Measurements from ENCODE around the gene NT5M.
"Not testable (repeated sequence)": the region's sequence is repeated elsewhere in the genome, so short reads cannot be mapped to it uniquely, and the experiment has no call there.

Gene NT5M

DNA sequence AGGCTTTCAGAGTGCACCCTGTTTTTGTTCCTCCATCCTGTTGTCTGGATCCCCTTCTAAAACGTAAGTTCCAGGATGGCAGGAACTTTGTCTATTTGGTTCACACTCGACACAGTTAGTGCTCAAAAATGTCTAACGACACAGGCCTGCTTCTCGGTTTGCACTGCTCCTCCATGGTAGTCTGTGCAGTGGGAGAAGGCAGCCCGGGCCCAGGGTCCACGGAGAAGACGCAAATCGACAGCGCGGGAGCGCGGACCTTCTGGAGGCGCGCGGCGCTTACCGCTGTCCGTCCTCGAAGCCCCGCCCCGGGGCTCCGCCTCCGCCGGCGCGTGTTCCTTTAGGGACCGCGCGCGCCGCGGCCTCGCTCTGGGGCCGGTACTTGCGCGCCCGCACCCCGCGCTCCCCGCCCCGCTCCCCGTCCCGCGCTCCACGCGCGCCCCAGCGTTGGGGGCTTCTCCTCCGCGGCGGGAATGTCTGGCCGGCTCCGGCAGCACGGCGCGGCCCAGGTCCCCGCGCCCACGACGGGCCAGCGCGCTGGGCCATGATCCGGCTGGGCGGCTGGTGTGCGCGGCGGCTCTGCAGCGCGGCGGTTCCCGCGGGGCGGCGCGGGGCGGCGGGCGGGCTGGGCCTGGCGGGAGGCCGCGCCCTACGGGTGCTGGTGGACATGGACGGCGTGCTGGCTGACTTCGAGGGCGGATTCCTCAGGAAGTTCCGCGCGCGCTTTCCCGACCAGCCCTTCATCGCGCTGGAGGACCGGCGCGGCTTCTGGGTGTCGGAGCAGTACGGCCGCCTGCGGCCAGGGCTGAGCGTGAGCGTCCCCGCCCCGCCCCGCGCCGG lies at the start of gene NT5M:
NT5M (plus strand) TSS at position 364 of the 837 bp plus-strand sequence; CDS start at position 542, 178 bp downstream.
- DNase-seq (ENCODE audit: low read depth in 2 of 2) = peak; percentile 49 to 75

DNA sequence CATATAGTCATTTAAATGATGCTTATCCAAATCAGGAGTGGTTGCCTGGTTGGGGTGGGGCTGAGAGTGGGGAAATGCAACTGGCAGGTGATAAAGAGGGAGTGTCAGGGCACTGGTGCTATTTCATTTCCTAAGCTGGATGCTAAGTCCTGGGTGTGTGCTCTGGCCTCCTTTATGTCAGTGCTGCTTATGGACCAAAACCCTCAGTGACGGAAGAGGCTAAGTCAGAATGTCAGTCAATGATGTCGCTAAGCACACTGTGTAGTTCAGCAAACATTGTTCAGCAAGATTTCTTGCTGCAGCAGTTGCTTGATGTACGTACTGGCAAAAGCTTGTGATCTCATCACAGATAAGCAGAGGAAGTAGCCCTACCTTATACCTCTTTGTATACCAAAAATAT lies 49.8 kb upstream of the NT5M start:
- DNase-seq (ENCODE audit: low read depth in 2 of 2) = no peak

DNA sequence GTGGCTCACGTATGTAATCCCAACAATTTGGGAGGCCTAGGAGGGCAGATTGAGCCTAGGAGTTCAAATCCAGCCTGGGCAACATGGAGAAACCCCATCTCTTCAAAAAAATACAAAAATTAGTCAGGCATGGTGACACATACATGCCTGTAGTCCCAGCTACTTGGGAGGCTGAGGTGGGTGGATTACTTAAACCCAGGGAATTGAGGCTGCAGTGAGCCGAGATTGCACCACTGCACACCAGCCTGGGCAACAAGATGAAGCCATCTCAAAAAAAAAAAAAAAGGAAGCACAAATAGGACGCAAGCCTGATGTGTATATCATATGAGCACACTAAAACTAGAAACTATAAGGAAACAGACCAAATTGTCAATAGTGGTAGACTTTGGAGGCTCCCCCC lies 49.1 kb upstream of the NT5M start:
- DNase-seq (ENCODE audit: low read depth in 2 of 2) = no peak

DNA sequence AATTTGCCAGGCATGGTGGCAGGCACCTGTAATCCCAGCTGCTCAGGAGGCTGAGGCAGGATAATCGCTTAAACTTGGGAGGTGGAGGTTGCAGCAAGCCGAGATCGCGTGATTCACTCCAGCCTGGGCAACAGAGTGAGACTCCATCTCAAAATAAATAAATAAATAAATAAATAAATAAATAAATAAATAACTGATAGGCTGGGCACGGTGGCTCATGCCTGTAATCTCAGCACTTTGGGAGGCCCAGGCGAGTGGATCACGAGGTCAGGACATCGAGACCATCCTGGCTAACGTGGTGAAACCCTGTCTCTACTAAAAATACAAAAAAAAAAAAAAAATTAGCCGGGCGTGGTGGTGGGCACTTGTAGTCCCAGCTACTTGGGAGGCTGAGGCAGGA lies 47.5 kb upstream of the NT5M start:
- DNase-seq (ENCODE audit: low read depth in 2 of 2) = not testable (repeated sequence)

DNA sequence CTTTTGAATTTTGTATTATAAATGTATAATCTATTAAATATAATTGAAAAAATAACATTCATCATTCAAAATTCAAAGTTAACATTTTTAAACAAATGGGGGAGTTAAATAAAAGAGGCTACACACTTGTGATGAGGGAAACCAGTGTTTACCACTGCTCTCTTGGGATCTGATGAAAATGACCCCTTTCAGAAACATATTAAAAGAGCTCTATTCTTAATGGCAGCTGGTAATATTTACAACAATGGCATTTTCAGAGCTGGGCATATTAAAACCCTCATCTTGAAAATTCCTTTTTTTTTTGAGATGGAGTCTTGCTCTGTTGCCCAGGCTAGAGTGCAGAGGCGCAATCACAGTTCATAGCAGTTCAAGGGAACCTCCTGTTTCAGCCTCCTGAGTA lies 46.9 kb upstream of the NT5M start:
- DNase-seq (ENCODE audit: low read depth in 2 of 2) = no peak

DNA sequence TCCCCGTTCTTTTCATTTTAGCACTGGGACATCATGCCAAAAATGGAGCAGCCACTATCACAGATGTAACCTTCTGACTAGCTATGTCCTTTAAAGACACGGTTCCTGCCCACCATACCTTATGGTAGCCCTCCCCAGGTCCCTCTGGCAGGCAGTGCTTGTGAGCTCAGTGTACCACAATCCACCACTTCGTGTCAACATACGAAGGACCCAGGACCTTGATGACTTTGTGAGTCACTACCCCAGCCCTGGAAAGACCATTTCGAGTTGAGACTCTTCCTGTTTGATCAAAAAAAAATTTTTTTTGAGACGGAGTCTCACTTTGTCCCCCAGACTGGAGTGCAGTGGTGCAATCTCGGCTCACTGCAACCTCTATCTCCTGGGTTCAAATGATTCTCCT lies 45.2 kb upstream of the NT5M start:
- no peak for DNase-seq (ENCODE audit: low read depth in 2 of 2)

DNA sequence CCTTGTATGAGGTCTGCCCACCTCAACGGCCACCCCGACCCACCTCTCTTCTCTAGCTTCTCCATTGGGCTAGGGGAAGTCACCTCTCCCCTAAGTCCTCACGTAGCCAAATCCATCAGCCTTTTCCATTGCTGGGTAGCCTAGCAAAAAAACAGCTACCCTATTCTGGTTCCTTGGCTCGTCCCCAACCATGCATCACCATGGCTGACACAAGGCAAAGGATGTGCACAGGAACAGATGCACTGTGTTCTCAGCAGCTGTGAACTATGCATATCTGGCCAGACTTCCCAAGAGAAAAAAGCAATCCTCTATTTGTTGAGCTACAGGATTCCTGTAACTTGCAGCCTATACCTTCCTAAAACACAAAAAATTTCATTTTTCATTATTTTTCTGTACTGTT lies 44.2 kb upstream of the NT5M start:
- DNase-seq (ENCODE audit: low read depth in 2 of 2) = no peak

DNA sequence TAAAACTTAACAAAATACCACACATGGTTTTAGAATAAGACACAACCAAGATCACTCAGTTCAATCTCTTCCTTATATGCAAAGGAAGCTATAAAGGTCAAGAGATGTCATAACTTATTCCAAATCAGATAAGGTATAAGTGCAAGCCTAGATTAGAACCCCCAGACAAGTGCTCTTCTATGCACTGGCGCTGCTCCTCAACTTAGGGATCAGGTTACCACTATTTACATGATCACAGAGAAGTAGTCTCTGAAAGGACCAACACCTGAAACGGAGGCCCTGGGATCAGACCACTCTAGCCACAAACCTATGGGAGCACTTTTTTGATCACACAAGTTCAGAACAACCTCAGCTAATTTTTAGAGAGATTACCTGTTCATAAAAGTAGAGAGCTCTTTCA lies 38.7 kb upstream of the NT5M start:
- DNase-seq (ENCODE audit: low read depth in 2 of 2) = no peak

DNA sequence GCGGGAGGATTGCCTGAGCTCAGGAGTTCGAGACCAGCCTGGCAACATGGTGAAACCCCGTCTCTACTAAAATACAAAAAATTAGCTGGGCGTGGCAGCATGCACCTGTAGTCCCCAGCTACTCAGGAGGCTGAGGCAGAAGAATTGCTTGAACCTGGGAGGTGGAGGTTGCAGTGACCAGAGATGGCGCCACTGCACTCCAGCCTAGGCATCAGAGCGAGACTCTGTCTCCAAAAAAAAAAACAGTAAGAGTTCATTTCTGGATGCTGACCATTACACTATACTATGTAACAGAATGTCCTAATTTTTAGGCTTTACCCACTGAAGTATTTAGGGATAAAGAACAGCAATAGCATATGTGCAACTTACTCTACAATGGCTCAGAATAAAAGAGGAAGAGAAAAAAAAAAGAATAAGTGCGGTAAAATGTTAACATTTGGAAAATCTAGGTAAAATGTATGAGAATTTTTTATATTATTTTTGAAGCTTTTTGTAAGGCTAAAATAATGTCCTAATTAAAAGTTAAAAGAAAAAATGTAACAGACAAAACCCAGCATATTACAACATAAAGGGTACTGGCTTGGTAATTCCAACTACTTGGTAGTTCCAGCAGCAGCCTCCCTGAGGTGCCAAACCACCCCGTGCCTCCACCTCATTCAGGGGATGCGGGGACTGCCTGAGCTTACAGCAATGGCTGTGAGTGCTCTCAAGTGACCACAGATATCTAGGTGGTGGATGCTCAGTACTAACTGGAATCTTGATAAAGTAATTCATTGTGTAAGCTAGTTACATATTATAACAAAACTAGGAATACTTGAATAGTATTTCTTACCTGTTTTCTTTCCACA lies 33.0 kb upstream of the NT5M start:
- no peak for DNase-seq (ENCODE audit: low read depth in 2 of 2)

DNA sequence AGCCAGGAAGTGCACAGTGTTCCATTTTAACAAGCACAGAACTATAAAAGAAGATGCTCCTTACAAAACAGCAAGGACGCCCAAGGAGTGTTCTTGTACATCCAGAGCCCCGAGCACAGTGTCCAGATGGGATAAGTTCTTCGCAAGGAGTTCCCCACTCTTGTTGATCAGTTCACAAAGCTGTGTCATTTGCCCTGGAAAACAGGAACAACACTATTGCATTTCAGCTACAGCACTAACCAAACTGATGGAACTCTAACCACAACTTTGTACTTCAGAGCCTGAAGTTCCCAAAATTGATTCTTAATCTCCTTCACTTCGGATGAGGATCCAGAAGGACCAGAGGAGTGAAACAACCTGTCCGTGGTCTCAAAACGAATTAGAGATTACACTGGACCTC lies 27.2 kb upstream of the NT5M start:
- no peak for DNase-seq (ENCODE audit: low read depth in 2 of 2)

DNA sequence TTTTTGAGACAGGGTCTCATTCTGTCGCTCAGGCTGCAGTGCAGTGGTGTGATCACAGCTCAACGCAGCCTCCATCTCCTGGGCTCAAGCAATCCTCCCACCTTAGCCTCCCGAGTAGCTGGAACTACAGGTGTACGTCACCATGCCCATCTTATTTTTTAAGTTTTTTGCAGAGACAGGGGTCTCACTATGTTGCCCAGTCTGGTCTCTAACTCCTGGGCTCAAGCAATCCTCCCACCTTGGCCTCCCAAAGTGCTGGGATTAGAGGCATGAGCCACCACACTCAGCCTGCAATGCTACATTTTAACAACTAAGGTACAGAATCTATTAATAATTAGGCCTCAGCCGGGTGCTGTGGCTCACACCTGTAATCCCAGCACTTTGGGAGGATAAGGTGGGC lies 25.7 kb upstream of the NT5M start:
- DNase-seq (ENCODE audit: low read depth in 2 of 2) = not testable (repeated sequence)

DNA sequence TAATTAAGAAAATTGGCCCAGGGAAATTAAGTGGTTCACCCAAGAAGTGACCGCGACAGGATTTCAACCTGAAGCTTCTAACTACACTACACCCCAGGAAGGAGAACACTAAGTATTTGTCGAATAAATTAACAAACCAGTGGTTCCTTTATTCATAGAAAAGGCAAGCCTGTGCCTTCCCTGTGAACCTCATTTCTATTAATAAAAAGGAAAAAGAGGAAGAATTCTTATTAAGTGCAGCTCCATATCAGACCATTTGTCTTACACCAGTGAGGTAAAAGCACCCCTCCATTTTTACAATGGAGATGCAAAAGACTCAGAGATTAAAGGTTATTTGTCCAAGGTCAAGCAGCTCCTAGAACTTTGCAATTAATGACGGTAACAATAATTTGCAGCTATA lies 23.9 kb upstream of the NT5M start:
- DNase-seq (ENCODE audit: low read depth in 2 of 2) = no peak

DNA sequence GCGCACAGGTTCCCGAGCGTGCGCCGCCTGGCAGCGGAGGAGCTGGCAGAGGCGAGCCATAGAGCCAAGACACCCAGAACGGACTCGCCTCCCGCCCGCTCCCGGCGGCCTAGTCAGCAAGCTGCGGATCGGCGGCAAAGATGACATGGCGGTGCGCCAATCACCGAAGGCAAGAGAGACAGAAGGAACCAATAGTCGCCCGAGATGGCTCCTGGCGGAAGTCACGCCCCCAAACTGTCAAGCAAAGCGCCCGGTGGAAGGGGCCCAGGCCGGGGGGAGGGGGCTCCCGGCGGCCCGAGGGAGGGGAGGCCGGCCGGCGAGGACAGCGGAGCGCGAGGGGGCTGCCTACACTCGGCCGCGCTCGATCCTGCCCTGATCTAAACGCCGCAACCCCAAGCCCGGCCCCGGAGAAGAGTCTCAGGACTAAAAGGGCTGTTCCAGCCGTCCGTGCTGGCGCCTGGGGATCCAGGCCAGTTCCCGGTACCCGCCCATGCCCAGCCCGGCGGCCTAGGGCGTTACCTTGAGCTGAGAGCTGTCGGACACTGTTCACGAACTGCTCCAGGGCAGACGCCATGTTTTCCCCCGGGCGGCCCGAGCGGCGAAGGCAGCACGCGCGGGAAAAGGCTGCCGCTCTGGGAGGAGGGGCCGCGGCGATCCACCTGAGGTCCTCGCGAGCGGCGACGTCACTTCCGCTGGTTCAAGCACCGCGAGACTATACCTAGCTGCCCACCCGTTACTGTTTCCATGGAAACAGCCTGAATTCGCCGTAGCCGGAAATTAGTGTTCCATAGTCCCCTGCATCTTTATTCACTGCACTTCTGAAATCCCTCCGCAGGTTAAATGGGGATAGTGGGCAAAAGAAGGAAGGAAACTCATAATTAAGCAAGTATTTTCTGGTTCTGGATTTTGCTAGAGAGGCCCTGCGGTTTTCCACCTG lies 22.3 kb upstream of the NT5M start, which contains the start of gene COPS3:
COPS3 (minus strand) TSS at position 634 of the 937 bp plus-strand sequence; CDS start at position 574, 60 bp downstream.
- DNase-seq (ENCODE audit: low read depth in 2 of 2) = peak; percentile 92

DNA sequence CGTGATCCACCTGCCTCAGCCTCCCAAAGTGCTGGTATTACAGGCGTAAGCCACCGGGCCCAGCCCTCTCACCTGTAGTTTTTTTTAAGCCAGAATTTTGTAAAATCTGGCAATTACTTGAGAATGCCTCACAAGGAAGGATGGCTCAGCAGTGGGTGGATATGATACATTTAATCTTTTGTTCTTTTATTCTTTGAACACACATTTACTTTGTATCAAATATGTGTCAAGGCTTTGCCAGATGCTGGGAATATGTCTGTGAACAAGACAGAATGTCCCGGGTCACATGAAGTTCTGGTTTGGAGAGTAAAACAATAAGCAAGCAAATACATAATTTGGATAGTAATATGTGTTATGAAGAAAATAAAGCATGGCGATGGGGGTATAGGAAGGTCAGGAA lies 17.2 kb upstream of the NT5M start:
- DNase-seq (ENCODE audit: low read depth in 2 of 2) = no peak

DNA sequence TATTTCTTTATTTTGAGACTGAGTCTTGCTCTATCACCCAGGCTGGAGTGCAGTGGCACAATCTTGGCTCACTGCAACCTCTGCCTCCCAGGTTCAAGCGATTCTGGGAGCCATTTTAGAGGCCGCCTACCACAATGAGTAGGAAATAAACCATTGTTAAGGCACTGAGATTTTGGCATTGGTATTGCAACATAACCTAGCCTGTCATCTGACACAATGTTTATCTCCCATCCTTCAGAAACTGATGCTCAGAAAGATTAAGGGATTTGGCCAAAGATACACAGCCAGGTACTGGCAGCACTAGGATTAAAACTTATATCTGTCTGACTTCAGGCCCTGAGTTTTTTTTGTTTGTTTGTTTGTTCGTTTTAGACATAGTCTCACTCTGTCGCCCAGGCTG lies 14.1 kb upstream of the NT5M start:
- DNase-seq (ENCODE audit: low read depth in 2 of 2) = no peak

DNA sequence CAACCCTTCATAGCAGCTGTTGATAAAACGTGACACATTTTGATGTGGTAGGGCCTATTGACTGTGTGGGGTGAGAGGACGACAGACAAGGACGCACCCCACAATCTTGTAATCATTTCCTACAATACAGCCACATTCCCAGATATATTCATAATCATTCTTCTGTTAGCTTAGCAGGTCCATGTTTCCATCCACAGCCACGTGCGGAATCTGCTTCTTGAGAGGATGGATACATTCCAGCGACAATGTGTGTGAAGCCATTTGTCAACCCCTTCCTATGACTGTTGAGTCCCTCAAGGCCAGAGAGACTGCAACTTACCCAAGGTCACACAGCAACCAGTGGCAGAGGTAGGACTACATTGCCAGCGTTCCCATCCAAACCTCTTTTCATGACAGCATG lies 13.5 kb upstream of the NT5M start:
- DNase-seq (ENCODE audit: low read depth in 2 of 2) = no peak

DNA sequence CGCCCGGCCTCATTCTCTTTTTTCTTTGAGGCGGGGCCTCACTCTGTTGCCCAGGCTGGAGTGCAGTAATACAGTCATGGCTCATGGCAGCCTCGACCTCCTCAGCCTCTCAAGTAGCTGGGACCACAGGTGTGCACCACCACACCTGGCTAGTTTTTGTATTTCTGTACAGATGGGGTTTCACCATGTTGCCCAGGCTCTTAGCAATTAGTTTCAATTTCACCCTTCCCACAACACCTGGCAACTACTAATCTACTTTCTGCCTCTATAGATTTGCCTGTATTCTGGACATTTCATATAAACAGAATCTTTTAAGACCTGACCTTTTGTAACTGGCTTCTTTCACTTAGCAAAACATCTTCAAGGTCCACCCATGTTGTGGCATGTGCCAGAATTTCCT lies 8.0 kb upstream of the NT5M start:
- DNase-seq (ENCODE audit: low read depth in 2 of 2) = no peak

DNA sequence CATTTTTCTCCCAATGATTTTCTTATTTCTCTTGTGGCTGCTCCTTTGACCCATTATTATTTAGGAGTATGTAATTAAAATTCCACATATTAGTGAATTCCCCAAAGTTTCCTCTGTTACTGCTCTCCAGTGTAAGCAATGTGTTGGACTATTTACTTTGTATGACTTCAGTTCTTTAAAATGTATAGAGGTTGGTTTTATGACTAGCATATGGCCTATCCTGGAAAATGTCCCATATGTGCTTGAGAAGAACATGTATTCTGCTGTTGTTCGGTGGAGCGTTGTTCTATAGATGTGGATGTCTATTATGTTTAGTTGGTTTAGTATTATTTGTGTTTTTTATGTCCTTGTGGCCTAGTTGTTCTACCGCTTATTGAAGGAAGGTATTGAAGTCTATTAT lies 6.0 kb upstream of the NT5M start:
- DNase-seq (ENCODE audit: low read depth in 2 of 2) = no peak

DNA sequence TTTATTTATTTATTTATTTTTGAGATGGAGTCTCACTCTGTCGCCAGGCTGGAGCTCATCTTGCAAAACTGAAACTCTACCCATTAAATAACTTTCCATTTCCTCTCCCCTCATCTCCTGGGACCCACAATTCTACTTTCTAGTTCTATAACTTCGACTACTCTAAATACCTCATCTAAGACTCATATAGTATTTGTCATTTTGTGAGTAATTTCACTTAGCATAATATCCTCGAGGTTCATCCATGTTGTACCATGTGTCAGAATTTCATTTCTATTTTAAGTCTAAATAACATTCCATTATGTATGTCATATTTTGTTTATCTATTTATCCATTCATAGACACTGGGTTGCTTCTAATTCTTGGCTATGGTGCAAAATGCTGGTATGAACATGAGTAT lies 5.1 kb upstream of the NT5M start:
- no peak for DNase-seq (ENCODE audit: low read depth in 2 of 2)

DNA sequence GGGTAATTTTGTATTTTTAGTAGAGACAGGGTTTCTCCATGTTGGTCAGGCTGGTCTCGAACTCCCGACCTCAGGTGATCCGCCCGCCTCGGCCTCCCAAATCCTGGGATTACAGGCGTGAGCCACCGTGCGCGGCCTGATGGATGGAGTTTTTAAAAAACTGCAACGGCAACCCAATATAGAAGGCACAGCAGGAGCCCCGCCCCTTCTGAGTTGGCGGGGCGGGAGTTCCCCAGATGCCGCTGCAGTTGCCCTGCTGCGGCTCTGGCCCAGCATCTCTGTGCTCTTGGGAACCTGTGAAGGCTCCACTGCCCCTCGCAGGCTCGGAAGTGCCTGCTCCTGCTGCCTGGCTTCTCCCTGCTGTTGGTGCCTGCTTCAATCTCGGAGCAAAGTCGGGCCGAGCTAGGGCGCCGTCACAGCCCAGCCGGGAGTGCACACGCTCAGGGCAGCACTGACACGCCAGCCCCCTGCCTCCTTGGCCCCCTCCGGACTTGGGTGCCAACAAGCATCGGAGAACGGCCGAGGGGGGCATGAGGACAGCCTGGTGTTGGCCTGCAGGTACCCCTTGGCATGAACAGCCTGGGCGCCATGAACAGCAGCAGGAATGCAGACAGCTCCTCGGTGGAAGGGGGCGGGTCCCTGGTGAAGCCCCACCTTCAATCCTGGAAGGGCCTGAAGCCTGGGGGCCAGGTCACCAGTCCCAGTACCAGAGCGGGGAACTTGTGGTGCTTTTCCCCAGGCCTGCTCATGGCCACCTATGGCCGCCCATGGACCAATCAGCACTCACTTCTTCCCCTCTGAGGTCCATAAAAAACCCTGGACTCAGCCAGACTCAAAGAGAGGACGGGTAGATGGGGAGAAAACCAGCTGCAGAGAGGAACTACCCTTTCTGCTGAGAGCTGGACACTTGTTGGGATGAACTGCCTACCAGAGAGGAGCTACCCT lies 2.3 kb upstream of the NT5M start:
- peak; percentile 52 to 55 for DNase-seq (ENCODE audit: low read depth in 2 of 2)

DNA sequence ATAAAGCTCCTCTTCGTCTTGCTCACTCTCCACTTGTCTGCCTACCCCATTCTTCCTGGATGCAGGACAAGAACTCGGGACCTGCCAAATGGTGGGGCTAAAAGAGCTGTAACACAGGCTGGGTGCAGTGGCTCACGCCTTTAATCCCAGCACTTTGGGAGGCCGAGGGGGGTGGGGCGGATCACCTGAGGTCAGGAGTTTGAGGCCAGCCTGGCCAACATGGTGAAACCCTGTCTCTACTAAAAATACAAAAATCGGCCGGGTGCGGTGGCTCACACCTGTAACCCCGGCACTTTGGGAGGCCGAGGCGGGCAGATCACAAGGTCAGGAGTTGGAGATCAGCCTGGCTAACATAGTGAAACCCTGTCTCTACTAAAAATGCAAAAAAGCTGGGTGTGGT lies 1.5 kb upstream of the NT5M start:
- not testable (repeated sequence) for DNase-seq (ENCODE audit: low read depth in 2 of 2)
